MCF 10A (cell line): ENCODE results near the gene JAK2. TPM values are rescaled to one million over a fixed set of nuclear protein-coding genes. Genes with fewer than 3 reads are reported as not detected.
"Not testable (repeated sequence)": the region's sequence is repeated elsewhere in the genome, so short reads cannot be mapped to it uniquely, and the experiment has no call there.

Source experiments
- BruUV-seq: library from RNA; stranded (reverse); fragments of 400-500 nt; replicated peaks from 2 replicates; lab custom pipeline; 2021; lab: Mats Ljungman, UMichigan
- CTCF ChIA-PET: fragments of 300-600 bp; sonication (Branson Sonifier 250); formaldehyde crosslinking; extraction: SDS; loops from one replicate; lab custom pipeline; 2021; ENCODE audit warnings: antibody characterized with exemption, inconsistent platforms; lab: Yijun Ruan, JAX
- POLR2A ChIA-PET: fragments of 300-600, 350-650 bp; sonication (Branson Sonifier 250); formaldehyde crosslinking; extraction: SDS; loops from one replicate; lab custom pipeline; 2020; ENCODE audit warnings: antibody characterized with exemption, inconsistent platforms; lab: Yijun Ruan, JAX
- DNase-seq: peaks from one replicate; pipeline ENCODE4 v3.0.0-alpha.2; 2018; ENCODE audit not compliant: unreplicated experiment
- H3K27ac Mint-ChIP-seq: one replicate; pipeline ENCODE4 v1.8.0; 2022; ENCODE audit warnings: mild to moderate bottlenecking, low read depth, mixed read lengths; ENCODE audit not compliant: unreplicated experiment
- H3K27me3 Mint-ChIP-seq: one replicate; pipeline ENCODE4 v1.8.0; 2022; ENCODE audit warnings: mixed read lengths; ENCODE audit not compliant: insufficient read depth, unreplicated experiment
- H3K36me3 Mint-ChIP-seq: one replicate; pipeline ENCODE4 v1.8.0; 2022; ENCODE audit warnings: mild to moderate bottlenecking, moderate library complexity, mixed read lengths; ENCODE audit not compliant: insufficient read depth, unreplicated experiment
- H3K4me1 Mint-ChIP-seq: one replicate; pipeline ENCODE4 v1.8.0; 2022; ENCODE audit warnings: mixed read lengths; ENCODE audit not compliant: insufficient read depth, unreplicated experiment
- H3K4me3 Mint-ChIP-seq: one replicate; pipeline ENCODE4 v1.8.0; 2022; ENCODE audit warnings: mild to moderate bottlenecking, moderate library complexity, mixed read lengths; ENCODE audit not compliant: unreplicated experiment
- H3K9me3 Mint-ChIP-seq: one replicate; pipeline ENCODE4 v1.8.0; 2022; ENCODE audit warnings: mixed read lengths; ENCODE audit not compliant: unreplicated experiment
- intact Hi-C: fragments of 100-400 bp; cut with micrococcal nuclease; formaldehyde crosslinking; loops from 2 replicates; pipeline ENCODE4 v1.14.1; 2022
- total RNA-seq: library from RNA; stranded (reverse); gene quantifications from 2 replicates; pipeline ENCODE4 v1.2.3, GENCODE V29; 2022
- TF ChIP-seq, protein P1 (sequence below): fragments of 200-600 bp; IDR thresholded peaks from one replicate; pipeline ENCODE4 v1.8.0; 2022; ENCODE audit warnings: antibody characterized with exemption, mild to moderate bottlenecking; ENCODE audit not compliant: unreplicated experiment

The JAK2 gene
- total RNA-seq, 1 experiment from 2014 or later = 4.3 TPM

DNA sequence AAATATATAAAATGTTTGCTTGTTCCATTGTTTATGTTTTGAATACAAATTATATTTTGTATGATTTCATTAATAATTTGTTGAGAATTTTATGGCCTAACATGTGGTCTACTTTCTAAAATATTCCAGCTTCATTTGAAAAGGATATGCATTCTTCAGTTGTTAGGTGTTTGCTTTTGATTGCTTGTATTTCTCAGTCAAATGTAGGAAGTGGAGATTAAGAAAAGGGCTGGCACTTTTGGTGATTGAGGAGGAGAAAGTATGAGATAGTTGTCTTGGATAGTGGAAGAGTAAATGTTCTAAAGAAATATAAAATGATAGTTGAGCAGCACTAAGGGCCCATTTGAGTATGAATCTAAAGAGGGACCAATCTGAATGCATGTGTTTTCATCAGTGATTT lies 23.1 kb downstream of the JAK2 start:
- BruUV-seq = no TSS peak
- Mint-ChIP-seq H3K9me3 (no peaks in the 10 kb centered on the region), H3K36me3 (peaks cover 5% of the 10 kb centered on the region), H3K4me3 (no peak overlapping the region), H3K27me3 (no peaks in the 10 kb centered on the region), H3K4me1 (peaks cover 5% of the 10 kb centered on the region), H3K27ac (peak overlapping the region; percentile 3)
- intact Hi-C loops = no loop called here
- DNase-seq = no peak
- TF ChIP-seq, protein P1, sequence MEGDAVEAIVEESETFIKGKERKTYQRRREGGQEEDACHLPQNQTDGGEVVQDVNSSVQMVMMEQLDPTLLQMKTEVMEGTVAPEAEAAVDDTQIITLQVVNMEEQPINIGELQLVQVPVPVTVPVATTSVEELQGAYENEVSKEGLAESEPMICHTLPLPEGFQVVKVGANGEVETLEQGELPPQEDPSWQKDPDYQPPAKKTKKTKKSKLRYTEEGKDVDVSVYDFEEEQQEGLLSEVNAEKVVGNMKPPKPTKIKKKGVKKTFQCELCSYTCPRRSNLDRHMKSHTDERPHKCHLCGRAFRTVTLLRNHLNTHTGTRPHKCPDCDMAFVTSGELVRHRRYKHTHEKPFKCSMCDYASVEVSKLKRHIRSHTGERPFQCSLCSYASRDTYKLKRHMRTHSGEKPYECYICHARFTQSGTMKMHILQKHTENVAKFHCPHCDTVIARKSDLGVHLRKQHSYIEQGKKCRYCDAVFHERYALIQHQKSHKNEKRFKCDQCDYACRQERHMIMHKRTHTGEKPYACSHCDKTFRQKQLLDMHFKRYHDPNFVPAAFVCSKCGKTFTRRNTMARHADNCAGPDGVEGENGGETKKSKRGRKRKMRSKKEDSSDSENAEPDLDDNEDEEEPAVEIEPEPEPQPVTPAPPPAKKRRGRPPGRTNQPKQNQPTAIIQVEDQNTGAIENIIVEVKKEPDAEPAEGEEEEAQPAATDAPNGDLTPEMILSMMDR = no peak
- ChIA-PET POLR2A (no interaction called here), CTCF (interaction anchor here (0.6 kb wide), 1 partner anchor 16 kb away, joined by 3 read pairs; no protein-coding TSS in a partner anchor)

DNA sequence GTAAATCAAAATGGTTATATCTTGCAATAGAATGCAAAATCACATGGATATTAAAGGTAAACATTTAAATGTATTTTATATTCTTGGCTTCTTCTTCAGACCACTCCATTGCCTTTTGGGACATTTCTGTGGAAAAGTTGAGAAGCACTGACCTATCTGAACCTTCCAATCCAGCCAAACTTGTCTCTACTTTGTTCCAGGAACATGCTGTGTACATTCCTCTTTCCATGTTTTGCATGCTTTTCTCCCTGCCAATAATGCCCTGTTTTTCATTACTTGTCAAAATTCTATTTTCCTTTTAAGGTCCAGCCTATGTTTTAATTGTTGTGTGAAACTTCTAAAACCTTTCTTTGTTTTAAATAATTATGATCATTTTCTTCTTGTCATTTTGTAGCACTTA lies 28.3 kb downstream of the JAK2 start:
- CTCF ChIA-PET = no interaction called here

DNA sequence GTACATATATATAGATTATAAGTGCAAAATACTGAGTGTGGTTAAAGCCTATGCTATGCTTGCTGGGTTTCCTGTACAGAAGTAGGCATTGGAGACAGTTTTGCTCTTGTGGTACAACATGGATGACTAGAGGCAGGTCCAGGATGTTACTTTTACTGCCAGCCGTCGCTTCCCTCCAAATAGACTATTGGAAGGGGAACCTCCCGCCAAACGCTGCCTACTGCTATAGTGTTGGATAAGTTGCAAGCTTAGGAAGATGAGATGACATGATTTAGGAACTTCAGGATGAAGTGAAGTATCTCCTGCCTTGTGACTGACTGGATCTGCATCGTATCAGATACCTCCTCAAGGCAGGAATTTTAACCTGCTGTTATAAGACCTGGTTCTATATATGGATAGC lies 30.9 kb downstream of the JAK2 start:
- H3K4me3 Mint-ChIP-seq = no peak overlapping the region
- BruUV-seq = no TSS peak
- CTCF ChIA-PET = interaction anchor here (1.1 kb wide), 1 partner anchor 219 kb away, joined by 3 read pairs; no protein-coding TSS in a partner anchor
- H3K27ac Mint-ChIP-seq = no peak overlapping the region
- peaks cover 13% of the 10 kb centered on the region for H3K9me3 Mint-ChIP-seq
- peaks cover 5% of the 10 kb centered on the region for H3K4me1 Mint-ChIP-seq
- POLR2A ChIA-PET = no interaction called here
- H3K27me3 Mint-ChIP-seq = no peaks in the 10 kb centered on the region
- H3K36me3 Mint-ChIP-seq = no peaks in the 10 kb centered on the region
- intact Hi-C loops = no loop called here
- TF ChIP-seq, protein P1 = no peak
- no peak for DNase-seq

More for the DNA sequence above, 28.3 kb downstream of the JAK2 start:
- DNase-seq = no peak
- Mint-ChIP-seq H3K4me1 (peaks cover 5% of the 10 kb centered on the region), H3K4me3 (no peak overlapping the region), H3K27me3 (no peaks in the 10 kb centered on the region), H3K36me3 (no peaks in the 10 kb centered on the region), H3K9me3 (peaks cover 5% of the 10 kb centered on the region), H3K27ac (no peak overlapping the region)
- intact Hi-C loops = no loop called here
- POLR2A ChIA-PET = interaction anchor here (0.9 kb wide), 1 partner anchor 9 kb away, joined by 3 read pairs; no protein-coding TSS in a partner anchor
- TF ChIP-seq, protein P1 = no peak
- BruUV-seq = no TSS peak

DNA sequence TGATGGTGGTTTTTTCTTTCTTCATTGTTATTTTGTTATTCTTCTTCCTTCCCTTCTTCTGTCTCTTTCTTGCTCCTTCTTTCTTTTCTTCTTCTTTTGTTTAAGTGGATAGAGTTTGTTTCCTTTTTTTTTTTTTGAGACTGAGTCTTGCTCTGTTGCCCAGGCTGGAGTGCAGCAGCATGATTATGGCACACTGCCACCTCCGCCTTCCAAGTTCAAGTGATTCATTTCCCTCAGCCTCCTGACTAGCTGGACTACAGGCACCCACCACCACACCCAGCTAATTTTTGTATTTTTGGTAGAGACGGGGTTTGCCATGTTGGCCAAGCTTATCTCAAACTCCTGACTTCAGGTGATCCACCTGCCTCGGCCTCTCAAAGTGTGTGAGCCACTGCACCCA lies 40.3 kb downstream of the JAK2 start:
- Mint-ChIP-seq H3K4me3 (no peak overlapping the region), H3K36me3 (no peaks in the 10 kb centered on the region), H3K27me3 (no peaks in the 10 kb centered on the region), H3K4me1 (peaks cover 6% of the 10 kb centered on the region), H3K27ac (no peak overlapping the region), H3K9me3 (peaks cover 8% of the 10 kb centered on the region)
- ChIA-PET CTCF (no interaction called here), POLR2A (interaction anchor here (0.5 kb wide), 1 partner anchor 204 kb away, joined by 4 read pairs; no protein-coding TSS in a partner anchor)
- no TSS peak for BruUV-seq
- TF ChIP-seq, protein P1 = no peak
- intact Hi-C loops = no loop called here
- DNase-seq = peak; percentile 12

DNA sequence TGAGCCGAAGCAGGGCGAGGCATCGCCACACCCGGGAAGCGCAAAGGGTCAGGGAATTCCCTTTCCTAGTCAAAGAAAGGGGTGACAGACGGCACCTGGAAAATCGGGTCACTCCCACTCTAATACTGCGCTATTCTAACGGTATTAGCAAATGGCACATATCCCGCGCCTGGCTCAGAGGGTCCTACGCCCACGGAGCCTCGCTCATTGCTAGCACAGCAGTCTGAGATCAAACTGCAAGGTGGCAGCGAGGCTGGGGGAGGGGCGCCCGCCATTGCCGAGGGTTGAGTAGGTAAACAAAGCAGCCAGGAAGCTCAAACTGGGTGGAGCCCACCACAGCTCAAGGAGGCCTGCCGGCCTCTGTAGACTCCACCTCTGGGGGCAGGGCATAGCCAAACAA lies 46.9 kb downstream of the JAK2 start:
- H3K27me3 Mint-ChIP-seq, POLR2A ChIA-PET, H3K9me3 Mint-ChIP-seq, H3K27ac Mint-ChIP-seq, BruUV-seq, DNase-seq, H3K4me3 Mint-ChIP-seq, H3K4me1 Mint-ChIP-seq, intact Hi-C loops, H3K36me3 Mint-ChIP-seq: not testable (repeated sequence)
- CTCF ChIA-PET = interaction anchor here (0.7 kb wide), 1 partner anchor 44 kb away, joined by 3 read pairs; no protein-coding TSS in a partner anchor
